ENCODE data around the gene PHACTR3. TPM values are rescaled to one million over a fixed set of nuclear protein-coding genes. Genes with fewer than 3 reads are reported as not detected.

The PHACTR3 gene
- total RNA-seq, 1 donor from 2014 or later = 1.6 TPM

DNA sequence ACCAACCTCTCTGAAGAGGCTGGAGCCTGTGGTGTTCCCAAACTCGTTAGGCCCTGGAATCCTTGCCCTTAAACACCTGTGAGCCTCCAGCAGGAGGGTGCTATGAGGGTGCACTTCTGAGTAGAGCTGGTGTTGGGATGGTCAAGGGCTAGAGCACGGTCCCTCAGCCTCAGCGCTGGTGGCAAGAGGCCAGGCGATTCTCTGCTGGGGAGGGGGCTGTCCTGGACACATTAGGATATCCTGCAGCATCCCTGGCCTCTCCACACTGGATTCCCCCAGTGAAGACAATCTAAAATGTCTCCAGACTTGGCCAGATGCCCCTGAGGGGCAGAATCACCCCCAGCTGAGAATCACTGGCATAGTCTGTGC is 171.3 kb downstream of the PHACTR3 start:
- no peak for DNase-seq (ENCODE audit: low read depth in 2 of 2)

DNA sequence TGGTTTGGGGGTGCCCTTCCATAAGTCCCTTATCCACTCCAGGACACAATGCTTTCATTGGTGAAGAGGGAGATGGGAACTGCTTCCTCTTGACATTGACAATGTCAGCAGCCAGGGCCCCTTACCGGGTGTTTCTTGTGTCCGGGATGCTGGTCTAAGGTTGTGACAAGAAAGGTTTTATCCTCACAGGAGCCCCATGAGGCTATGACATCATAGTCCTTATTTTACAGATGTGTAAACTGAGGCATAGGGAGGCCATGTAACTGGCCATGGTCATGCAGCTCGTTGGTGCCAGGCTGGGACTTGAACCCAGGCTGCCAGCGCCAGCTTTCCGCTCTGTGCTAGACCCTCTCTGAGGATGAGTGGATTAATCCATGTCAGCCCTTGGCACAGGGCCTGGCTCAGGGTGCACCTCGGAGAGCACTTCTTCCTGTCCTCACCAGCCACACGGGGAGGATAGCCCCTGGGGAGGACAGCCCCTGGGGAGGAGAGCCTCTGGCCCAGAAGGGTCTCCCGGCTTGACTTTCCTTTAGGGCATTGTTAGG is 171.8 kb downstream of the PHACTR3 start:
- no peak for DNase-seq (ENCODE audit: low read depth in 2 of 2)

DNA sequence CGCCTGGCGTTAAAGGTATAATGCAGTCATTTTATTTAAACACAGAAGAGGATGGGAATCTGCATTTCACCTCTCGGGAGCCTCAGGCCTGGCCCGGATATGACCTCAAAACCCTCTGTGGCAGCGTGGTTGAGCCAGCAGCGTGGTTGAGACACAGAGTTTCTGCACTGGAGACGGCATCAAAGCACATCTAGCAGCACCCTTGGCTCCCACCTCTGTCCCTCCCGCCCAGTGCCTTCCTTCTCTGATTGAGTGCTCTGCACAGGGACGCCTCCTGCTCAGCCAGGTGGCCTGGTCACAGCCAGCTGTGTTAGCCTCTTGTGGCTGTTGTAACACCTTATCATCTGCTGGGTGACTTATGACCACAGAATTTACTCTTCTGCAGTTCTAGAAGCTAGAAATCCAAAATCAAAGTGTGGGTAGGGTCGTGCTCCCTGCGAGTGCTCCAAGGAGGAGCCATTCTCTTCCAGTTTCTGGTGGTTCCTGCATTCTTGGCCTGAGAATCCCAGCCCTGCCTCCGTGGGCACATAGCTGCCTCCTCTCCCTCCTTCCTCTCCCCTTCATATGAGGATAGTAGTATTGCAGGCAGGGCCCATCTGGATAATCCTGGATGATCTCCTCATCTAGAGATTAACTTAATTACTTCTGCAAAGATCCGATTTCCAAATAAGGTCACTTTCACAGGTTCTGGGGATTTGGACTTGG is 172.4 kb downstream of the PHACTR3 start:
- DNase-seq (ENCODE audit: low read depth in 2 of 2) = no peak

DNA sequence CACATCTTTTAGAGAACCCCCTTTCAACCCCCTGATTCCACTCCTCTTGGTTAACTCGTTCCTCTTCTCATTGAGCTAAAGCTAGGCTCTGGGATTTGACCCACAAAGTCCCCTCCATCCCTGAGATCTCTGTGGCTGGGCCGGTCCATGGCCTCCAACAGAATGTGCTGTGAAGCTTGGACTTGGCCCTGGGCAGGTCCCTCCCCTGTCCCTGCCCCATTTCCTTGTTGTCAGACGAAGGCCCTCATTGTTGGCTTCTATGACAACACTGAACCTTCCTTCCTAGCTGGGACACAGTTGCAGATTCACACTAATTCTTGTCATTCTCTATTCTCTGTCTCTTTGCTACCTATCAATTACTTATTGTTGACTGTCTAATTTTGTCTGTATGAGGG is 173.0 kb downstream of the PHACTR3 start:
- DNase-seq (ENCODE audit: low read depth in 2 of 2) = no peak

DNA sequence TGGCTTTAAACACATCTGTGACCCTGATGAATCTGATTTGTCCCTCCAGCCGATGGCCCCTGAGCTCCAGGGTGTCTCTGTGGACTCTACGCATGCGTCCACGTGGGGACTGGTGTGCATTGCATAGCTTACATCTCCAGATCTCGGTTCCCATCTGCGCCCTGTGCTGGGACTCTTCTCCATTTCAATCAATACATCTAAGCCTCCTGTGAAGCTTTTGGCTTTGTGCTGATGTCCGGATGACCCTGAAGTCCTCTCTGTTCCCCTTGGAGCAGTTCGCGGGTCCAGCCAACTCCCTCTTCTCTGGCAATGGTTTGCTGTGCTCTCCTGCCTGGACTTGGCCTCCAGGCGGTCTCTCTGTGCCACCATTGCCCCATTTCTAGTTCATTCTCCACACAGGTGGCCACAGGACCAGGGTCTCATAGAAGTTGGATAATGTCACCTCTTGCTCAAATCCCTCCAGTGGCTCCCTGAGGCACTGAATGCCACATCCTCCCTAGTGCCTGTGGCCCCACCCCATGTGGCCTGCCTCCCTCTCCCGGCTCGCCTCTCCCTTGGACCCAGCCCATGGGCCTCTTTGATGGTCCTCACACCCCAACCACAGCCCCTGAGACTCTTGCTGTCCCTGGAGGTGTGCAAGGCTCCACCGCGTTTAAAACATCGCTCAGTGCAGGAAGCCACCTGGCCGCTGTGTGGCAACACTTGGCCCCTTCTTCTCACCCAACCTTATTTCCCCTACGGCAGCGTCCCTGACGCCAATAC is 173.7 kb downstream of the PHACTR3 start:
- no peak for DNase-seq (ENCODE audit: low read depth in 2 of 2)

DNA sequence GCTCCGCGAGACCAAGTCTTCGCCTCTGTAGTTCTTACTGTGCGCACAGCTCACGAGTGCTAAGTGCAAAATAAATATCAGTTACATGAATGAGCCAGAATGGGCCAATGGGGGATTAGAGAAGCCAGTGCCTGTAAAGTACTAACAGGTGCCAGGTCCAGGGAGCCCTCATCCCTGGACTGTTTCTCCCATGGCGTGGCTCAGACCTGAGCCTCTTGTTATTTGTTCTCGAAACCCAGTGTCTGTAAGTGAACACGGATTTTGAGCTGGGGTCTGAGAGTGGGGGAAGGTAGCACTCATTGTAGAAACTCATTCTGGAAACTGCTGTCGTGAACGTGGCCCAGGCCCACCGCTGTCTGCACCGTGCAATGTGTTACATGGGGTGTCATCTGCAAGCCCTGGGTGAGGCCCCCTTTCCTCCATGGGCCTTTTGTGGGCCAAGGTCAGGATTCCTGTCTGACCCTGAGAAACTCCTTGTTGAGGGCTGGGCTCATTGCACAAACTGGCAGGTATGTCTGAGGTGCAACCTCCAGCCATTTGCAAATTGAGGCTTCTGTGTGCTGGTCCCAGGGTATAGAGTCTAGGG is 174.4 kb downstream of the PHACTR3 start:
- DNase-seq (ENCODE audit: low read depth in 2 of 2) = no peak

DNA sequence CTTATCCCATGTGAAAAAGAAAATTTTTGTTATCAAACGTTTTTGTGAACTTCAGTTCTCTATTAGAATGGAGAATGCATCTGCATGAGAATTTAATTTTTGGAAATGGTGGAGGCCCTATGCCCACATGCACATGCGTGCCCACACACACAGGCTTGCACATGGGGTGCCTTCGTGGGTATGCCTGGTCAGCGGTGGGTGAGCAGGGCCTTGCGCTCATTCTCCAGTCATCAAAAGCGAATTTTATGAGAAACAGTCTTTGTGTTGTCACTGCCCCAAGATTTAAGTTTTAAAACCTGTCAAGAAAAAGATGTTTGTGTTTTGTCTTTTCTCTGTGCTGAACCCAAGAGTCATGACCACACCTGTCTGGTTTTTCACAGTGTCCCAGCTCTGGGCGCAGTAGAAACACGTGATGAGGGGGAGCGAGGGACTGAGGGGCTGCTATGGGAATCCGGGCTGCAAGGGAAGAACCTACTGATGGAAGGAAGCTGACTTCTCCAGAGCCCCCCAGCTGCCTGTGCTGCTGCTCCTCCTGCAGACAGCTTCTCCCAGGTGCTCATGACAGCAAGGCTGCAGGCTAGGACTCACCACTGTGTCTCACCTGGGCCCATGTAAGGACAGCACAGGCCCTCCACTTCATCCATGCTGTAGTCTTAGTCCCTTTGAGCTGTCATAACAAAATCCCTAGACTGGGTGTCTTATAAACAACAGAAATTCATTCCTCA is 175.5 kb downstream of the PHACTR3 start:
- DNase-seq (ENCODE audit: low read depth in 2 of 2) = no peak

DNA sequence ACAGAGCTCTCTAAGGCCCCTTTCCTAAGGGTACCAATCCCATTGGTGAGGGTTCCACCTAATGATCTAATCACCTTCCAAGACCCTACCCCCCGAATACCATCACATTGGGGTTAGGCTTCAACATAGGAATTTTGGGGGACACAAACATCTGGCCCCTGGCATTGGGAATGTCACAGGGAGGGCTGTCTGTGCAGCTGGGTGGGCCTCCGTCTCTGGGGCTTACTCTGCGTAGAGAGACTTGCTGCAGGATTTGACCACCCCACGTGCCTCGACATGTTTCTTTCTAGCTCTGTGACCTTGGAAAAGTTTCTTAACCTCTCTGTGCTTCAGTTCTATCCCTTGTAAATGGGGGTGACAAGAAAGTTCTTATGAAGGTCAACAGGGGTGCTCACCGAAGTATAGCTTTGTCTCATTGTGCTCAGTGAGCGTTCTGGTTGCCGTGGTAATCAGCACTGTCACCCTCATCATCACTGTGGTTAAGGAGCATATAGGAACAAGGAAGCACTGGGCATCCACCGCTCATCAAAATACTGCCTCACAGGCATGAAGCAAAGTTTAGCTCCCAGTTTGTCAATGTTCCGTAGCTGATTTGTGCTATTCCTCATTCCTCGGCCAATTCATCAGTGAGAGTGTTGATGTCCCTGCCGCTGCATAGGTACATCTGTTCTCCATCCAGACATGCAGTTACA is 176.3 kb downstream of the PHACTR3 start:
- DNase-seq (ENCODE audit: low read depth in 2 of 2) = no peak

DNA sequence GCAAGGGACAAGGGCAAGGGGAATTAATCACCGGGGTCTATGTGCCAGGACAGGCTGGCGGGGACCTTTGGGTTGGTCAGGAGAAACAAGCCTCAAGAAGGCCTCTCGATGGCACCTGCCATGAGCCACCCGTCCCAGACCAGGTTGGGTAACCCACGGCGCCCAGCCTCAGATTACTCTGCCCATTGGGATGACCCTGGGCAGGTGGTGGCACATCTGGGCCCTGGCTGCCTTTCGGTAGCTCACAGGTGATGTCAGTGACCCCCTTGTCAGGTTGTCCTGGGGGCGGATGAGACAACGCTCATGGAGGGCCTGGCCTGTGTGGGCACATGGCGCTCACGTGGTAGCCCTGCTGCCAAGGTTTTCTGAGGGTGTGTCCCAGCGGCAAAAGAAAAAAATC is 176.9 kb downstream of the PHACTR3 start:
- DNase-seq (ENCODE audit: low read depth in 2 of 2) = no peak

DNA sequence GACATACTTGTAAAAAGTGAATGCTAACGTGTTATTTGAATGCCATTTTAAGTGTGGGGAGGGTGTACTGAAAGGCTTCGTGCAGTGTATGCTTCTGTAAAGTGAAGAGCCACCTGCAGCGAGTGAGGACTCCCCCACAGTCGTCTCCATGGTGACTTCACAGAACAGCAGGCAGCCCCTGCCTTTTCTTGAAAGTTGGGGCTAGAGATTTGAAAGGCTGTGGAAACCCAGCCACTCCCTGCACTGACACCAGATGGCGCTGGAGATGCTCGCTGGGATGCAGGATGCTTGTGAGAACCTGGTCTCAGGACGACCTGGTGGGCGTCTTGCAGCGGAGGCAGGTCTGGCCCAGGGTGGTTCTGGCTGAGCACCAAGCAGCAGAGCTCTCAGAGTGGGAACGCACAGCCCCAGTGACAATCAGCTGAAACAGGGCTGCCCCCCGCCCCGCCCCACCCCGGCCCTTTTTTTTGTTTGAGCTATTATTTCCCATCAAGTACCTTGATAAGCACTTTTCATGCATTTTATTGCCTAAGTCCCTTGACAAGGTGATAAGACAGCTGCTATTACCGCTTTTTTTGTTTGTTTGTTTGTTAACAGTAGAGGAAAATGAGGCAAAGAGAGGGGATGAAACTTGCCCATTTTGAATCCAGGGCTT is 178.8 kb downstream of the PHACTR3 start:
- peak; percentile 40 to 68 for DNase-seq (ENCODE audit: low read depth in 2 of 2)

DNA sequence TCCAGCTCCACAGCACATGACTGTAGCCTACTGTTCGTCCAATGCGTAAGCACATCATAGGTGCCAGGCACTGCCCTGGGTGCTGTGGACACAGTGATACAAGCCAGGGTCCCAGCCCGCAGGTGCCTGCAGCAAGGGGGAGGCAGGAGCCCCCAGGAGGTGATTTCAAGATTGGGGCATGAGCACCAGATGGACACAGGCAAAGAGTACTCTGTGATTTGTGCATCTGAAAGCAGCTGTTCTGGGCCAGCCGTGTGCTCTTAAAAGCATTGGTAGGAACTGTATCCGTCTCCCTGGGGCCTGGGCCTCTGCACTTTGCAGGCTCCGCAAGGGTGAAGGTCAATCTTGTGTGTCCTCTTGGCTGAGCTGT is 179.3 kb downstream of the PHACTR3 start:
- DNase-seq (ENCODE audit: low read depth in 2 of 2) = no peak

DNA sequence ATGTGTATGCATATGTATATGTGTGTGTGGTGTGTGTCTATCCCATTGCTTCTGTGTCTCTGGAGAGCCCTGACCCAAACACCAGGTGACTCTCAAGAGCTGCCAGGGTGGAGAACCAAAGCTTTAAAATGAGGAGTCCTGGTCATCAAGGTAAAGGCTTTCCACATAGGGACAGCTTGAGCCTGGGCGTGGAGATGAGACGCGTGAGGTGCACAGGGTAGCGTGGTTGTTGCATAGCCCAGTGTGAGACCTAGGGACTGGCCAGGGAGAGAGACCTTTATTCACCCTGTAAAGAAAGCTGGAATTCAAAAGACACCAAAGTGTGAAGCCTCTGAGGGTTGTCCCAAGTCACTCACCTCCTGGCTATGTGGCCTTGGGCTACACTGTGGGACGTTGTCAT is 180.0 kb downstream of the PHACTR3 start:
- DNase-seq (ENCODE audit: low read depth in 2 of 2) = no peak

DNA sequence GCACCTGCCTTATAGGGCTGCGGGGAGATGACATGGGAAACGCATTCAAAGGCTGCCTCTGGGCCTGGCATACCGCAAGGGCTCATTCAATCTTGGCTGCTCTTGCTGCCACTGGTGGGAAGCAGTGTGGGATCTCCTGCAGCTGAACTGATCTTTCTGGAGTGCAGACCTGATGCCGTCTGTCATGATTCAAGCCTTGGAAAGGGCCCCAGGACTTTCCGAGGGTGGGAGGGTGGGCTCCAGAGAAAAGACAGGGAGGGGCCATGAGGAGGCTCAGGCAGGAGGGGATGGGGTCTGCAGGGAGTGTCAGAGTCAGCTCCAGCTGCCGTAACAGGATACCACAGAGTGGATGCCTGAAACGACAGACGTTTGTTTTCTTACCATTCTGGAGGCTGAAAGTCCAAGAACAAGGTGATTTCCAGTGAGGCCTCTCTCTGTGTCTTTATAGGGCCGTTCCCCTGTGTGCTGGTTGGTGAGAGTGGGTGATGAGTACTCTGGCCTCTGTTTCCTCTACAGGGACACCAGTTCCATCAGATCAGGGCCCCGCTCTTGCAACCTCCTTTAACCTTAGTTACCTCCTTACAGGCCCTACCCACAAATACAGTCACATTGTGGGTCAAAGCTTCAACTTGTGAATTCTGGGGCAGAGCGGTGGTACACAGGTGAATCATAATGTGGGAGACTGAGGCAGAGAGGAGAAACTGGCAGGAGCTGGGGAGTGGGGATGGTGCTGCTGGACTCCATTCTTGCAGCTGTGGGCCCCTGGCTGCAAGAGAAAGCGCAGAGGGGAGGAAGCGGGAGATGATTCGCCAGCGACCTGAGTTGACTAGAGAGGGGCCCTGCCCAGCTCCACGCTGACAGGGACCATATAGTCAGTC is 180.7 kb downstream of the PHACTR3 start:
- DNase-seq (ENCODE audit: low read depth in 2 of 2) = no peak

DNA sequence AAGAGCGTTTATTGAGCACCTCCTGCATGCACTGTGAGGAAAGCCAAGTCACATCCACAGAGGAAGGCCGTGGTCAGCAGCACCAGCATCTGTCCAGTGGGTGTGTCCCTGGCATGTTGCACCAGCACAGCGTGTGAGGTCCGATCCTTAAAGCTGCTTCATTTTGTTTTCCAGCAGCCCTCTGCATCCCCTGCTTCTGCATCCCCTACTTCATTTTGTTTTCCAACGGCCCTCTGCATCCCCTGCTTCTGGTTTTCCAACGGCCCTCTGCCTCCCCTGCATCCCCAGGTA is 181.3 kb downstream of the PHACTR3 start:
- no peak for DNase-seq (ENCODE audit: low read depth in 2 of 2)

DNA sequence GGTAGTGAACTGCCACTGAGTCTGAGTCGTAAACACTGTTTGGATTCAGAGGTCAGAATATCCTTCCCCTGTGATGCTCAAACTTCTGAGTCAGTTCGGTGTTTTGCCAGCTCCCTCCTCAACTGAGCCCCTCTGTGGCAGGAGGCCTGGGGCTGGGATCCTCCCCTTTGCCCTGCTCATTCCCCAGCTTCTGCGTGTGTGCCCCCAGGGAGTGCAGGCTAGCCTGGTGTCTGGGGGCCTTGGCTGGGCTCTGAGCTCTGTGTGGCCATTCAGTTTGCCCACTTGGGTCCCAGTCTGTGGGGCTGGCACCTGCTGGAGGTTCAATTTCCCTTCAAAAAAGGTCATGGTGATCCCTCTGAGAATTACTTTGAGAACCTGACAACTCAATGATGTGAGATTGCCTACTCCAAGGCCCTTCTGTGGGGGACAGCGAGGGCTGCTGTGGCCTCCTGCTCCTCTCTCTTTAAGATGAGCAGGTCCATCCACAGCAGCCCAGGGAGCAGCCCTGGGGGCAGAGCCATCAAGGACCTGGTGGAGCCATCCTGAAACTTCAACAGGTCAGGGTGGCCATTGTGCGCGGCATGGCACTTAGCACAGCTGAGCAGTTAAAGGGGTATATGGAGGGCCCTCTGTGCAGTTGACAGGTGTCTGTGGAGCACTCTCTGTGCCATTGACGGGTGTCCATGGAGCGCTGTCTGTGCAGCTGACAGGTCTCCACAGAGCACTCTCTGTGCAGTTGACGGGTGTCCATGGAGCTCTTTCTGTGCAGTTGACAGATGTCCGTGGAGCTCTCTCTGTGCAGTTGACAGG is 181.9 kb downstream of the PHACTR3 start:
- no peak for DNase-seq (ENCODE audit: low read depth in 2 of 2)

DNA sequence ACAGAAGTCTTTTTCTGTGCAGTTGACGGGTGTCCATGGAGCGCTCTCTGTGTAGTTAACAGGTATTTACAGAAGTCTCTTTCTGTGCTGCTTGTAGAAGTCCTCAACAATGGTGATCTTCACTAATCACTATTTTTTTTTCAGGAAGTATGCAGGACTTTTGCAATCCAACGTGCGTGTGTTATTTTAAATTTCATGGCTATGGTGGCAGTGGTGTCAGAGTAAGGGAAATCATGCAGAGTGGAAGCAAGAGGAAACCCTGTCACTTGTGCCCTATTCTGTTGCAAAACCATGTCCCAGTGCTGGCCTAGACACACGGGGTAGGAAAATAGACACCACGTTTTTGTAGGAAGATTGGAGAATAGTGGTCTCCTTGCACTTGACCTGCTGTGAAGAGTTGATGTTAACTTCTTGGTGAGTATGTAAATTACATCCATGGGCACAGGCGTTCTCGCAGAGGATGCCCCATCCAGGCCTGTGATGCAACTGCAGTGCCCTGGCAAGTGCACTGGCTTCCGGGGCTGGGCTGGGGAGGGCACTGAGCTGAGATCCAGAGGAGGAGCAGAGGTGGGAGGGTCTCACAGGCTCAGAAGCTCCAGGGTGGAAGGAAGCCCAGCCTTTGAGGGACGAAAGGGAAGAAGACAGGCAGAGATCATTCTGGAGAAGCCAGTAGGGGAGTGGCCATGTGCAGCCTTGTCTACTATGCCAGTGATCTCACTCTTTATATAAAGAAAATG is 182.6 kb downstream of the PHACTR3 start:
- DNase-seq (ENCODE audit: low read depth in 2 of 2) = no peak

DNA sequence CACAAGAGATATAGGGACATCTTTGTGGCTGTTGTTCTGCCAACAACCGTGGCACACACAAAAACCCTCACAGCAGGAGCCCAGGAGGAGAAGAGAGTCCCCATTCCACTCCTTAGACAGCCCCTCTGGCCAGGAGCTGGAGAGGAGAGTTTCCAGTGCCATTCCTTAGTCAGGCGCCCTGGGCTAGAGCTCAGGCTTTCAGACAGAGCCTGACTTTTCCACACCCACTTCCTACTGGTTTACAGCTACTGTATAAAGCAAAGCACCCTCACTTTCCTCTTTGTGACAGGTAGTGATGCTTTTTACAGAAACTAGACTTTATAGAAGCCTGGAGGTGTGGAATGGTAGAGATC is 183.2 kb downstream of the PHACTR3 start:
- no peak for DNase-seq (ENCODE audit: low read depth in 2 of 2)

DNA sequence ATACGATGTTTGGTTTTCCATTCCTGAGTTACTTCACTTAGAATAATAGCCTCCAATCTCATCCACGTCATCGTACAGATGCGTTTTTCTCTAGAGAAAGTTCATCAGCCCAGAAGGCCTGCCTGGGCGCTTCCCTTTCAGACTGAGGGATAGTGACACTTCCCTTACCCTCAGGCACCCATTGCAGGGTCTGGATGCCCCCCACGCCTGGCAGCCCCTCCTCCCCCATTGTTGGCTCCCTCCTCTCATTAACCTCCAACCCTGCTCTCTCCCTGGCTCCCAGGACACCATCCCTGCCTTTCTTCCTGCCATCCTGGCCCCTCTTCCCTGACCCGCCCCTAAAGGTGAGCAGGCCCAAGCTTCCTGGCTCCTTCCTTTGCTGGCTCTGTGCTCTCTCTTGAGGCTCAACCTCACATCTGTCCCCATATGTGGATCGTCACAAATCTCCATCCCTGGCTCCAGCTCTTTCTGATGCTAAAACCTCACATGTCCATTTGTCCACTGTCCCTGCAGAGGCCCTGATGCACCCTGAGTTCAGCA is 183.9 kb downstream of the PHACTR3 start:
- DNase-seq (ENCODE audit: low read depth in 2 of 2) = no peak
